Adrenal gland (tissue), 12 donors: ENCODE measurements around the gene DNAJC11. TPM values are rescaled to one million over a fixed set of nuclear protein-coding genes. Genes with fewer than 3 reads are reported as not detected.
A peak's percentile ranks its signal among the peaks of the same experiment; 100 is the strongest.

Experiments
- DNase-seq, 7 donors: peaks; one replicate each; pipeline ENCODE4 v3.0.0-alpha.2; 2019 to 2020
- H3K27ac ChIP-seq, 5 donors: fragments of 200-600 bp; sonication (generic) in 4 of 5; 1 replicate in 3 of 5; 2 replicates in 2 of 5; pipeline versions ENCODE4 v1.5.1 to v1.8.0; 2016 to 2020; ENCODE audit warnings: mild to moderate bottlenecking in 1 of 5
- H3K27me3 ChIP-seq: fragments of 200-600 bp; 2 replicates; pipeline ENCODE4 v1.8.0; 2021
- H3K36me3 ChIP-seq, 2 donors: fragments of 200-600 bp; replicated peaks in 1 of 2; 1 replicate in 1 of 2; 2 replicates in 1 of 2; pipeline versions ENCODE4 v1.5.1 to v1.8.0; 2018 to 2022
- H3K4me1 ChIP-seq, 2 donors: fragments of 200-600 bp; replicated peaks in 1 of 2; 1 replicate in 1 of 2; 2 replicates in 1 of 2; pipeline versions ENCODE4 v1.5.1 to v1.8.0; 2018 to 2021
- H3K4me3 ChIP-seq, 4 donors: fragments of 200-600 bp; sonication (generic) in 3 of 4; one replicate each; pipeline ENCODE4 v1.5.1; 2016 to 2018
- H3K9me3 ChIP-seq, 3 donors: fragments of 200-600 bp; sonication (generic) in 1 of 3; replicated peaks in 1 of 3; 1 replicate in 2 of 3; 2 replicates in 1 of 3; pipeline versions ENCODE4 v1.5.1 to v1.8.0; 2016 to 2021
- POLR2A ChIP-seq, 2 donors: fragments of 450-650 bp; IDR thresholded peaks; one replicate each; pipeline ENCODE4 v1.6.1; 2017; ENCODE audit warnings: antibody characterized with exemption in 2 of 2, mild to moderate bottlenecking in 2 of 2, moderate library complexity in 1 of 2
- WGBS, 4 donors: extraction: QIAGEN DNeasy Blood & Tissue Kit in 2 of 4; methylation state at CpG; one replicate each; pipeline versions ENCODE4 v1.1.5 to v1.1.7; 2013 to 2017; 5-methylcytosine and 5-hydroxymethylcytosine counted together
- intact Hi-C, 2 donors: fragments of 100-400 bp; cut with DNase I; formaldehyde crosslinking; loops; one replicate each; pipeline versions ENCODE4 v1.14.1 to v1.15.0; 2022 to 2023
- polyA plus RNA-seq, 3 donors: library from polyadenylated mRNA; stranded (reverse); fragments of 200-250 nt in 2 of 3; fragments of 350-450 nt in 1 of 3; fragmentation: Illumina TruSeq in 1 of 3; extraction: RNeasy Lipid Tissue Mini Kit (QIAGEN cat#74804) in 1 of 3; gene quantifications; one replicate each; pipeline ENCODE4 v1.2.3, GENCODE V29; 2013 to 2014
- total RNA-seq, 9 donors: library from RNA; depleted of rRNA in 4 of 9; stranded (reverse); fragments of >200 nt in 4 of 9; fragments of 120-200 nt in 1 of 9; fragmentation: NEBNext Ultra II Directional in 1 of 9; extraction: Animal tissue kit (Norgen Biotek cat#: 25700) in 1 of 9; gene quantifications; one replicate each; pipeline versions ENCODE4 v1.1.0 to v1.2.4, GENCODE V29; 2013 to 2023
- TF ChIP-seq, protein P1 (sequence below), 6 experiments: fragments of 450-650 bp in 4 of 6; fragments of 200-600 bp in 2 of 6; sonication (generic) in 1 of 6; IDR thresholded peaks; 1 replicate in 5 of 6; 2 replicates in 1 of 6; pipeline versions ENCODE4 v1.5.1 to v1.8.0; 2016 to 2021; ENCODE audit warnings: antibody characterized with exemption in 6 of 6, mild to moderate bottlenecking in 2 of 6, moderate library complexity in 1 of 6
- donor health status: healthy with polysubstance abuse.
- donor health status: Bipolar disorder and iron deficiency.
- donor health status: DM: yes; HTN: yes; CAD: no.
- donor health status: DM: no; HTN: no; CAD: no.
- donor health status: DM: no; HTN: no; CAD: no.
- donor health status: DM: yes; HTN: yes; CAD: no.

DNAJC11 gene
- total and polyA plus RNA-seq, 12 donors = 29.2 to 125 (median 61.9) TPM

DNA sequence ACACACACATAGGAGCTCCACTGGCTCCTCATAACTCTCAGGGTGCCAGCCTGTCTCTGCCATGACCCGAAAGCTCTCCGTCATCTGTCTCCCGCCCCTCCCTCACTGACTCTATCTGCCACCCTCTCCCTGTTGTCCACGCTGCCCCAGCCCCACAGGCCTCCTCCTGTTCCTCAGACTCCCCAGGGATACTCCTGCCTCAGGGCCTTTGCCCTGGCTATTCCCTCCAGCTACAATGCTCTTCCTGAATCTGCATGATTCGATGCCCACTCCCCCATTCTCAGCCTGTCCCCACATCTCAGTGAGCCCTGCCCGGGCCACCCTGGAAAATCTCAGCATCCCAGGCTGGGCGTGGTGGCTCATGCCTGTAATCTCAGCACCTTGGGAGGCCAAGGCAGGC is 24.6 kb upstream of the DNAJC11 start:
- no peaks in the 10 kb centered on the region for H3K36me3 ChIP-seq
- H3K27me3 ChIP-seq = no peaks in the 10 kb centered on the region
- TF ChIP-seq, protein P1, sequence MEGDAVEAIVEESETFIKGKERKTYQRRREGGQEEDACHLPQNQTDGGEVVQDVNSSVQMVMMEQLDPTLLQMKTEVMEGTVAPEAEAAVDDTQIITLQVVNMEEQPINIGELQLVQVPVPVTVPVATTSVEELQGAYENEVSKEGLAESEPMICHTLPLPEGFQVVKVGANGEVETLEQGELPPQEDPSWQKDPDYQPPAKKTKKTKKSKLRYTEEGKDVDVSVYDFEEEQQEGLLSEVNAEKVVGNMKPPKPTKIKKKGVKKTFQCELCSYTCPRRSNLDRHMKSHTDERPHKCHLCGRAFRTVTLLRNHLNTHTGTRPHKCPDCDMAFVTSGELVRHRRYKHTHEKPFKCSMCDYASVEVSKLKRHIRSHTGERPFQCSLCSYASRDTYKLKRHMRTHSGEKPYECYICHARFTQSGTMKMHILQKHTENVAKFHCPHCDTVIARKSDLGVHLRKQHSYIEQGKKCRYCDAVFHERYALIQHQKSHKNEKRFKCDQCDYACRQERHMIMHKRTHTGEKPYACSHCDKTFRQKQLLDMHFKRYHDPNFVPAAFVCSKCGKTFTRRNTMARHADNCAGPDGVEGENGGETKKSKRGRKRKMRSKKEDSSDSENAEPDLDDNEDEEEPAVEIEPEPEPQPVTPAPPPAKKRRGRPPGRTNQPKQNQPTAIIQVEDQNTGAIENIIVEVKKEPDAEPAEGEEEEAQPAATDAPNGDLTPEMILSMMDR (IDR thresholded peaks at IDR 0.05) = no peak
- no peak for TF ChIP-seq POLR2A (IDR thresholded peaks at IDR 0.05)
- H3K4me1 ChIP-seq = peaks cover 0 to 7% of the 10 kb centered on the region in 2 donors
- H3K9me3 ChIP-seq = no peaks in the 10 kb centered on the region
- no peak overlapping the region for H3K4me3 ChIP-seq
- no peak for DNase-seq
- WGBS, 4 donors = 94 to 97% (median 94%) methylated on average over 7 of the region's 7 CpGs
- no peak overlapping the region for H3K27ac ChIP-seq
- intact Hi-C loops = loop anchor here (5.0 to 10.0 kb wide), 4 partner anchors 56 to 919 kb away; no protein-coding TSS in a partner anchor

DNA sequence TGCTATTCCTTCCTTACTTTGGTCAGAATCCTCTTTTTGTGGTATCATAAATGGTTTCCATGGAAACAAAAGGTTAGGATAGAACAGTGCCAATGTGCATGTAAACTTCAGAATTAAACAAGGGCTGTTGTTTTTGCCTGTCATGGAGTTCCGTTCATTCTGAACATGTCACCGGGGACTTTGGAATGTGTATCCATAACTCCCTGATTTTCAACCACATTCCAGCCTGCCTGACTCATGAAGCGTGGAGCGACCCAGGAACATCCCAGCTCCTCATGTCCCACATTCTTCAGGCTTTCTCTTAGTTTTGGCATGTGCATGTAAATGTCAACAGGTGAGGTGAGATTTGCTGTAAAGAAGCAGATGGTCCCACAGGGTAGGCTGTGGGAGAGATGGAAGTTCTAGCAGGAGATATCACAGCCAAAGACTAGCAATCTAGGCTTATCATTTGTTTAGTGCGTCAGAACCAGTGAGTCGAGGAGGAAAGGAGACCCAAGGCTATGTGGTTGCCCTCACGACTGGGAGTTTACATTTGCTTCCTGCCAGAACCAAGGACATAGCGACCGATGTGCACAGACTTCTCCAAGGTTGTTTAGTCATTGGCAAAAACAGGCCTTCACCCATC is 23.0 kb upstream of the DNAJC11 start:
- Histone ChIP-seq H3K4me1 (peaks cover 0 to 7% of the 10 kb centered on the region in 2 donors), H3K27ac (peak overlapping the region in 3 of 5 donors; percentile 3 to 82 (median 45)), H3K36me3 (no peaks in the 10 kb centered on the region), H3K4me3 (no peak overlapping the region), H3K27me3 (no peaks in the 10 kb centered on the region), H3K9me3 (no peaks in the 10 kb centered on the region)
- intact Hi-C loops = loop anchor here (5.0 to 10.0 kb wide), 5 partner anchors 58 to 920 kb away; no protein-coding TSS in a partner anchor
- peak; percentile 61 to 87 (median 76) for DNase-seq
- 36 to 56% (median 43%) methylated on average over 4 to 9 of the region's 9 CpGs for WGBS, 4 donors
- no peak for TF ChIP-seq POLR2A (IDR thresholded peaks at IDR 0.05)
- TF ChIP-seq, protein P1 (IDR thresholded peaks at IDR 0.05) = peak in 1 of 6 experiments; percentile 8

DNA sequence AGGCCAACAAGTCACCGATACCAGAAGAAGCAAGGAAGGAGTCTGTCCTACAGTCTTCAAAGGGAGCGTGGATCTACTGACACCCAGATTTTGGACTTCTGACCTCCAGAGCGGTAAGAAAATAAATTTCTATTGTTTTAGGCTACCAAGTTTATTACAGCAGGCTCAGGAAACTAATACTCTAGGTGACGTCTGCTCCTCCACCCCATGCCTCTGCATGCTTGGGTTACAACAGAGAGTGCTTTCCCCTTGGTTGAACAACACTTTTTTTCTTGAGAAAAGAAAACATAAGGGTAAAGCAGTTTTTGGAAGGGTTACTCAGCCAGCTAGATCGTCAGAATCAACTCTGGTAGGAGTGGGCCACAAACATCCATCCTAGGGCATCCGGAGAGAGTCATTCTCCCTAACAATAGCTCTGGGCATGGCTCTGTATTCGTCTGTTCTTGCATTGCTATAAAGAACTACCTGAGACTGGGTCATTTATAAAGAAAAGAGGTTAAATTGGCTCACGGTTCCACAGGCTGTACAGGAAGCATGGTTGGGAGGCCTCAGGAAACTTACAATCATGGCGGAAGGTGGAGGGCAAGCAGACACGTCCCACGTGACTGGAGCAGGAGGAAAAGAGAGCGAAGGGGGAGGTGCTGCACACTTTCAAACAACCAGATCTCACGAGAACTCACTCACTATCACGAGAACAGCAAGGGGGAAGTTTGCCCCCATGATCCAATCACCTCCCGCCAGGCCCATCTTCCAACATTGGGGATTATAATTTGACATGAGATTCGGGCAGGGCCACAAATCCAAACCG is 22.2 kb upstream of the DNAJC11 start:
- no peak for TF ChIP-seq POLR2A (IDR thresholded peaks at IDR 0.05)
- TF ChIP-seq, protein P1 (IDR thresholded peaks at IDR 0.05) = no peak
- H3K9me3 ChIP-seq = no peaks in the 10 kb centered on the region
- intact Hi-C loops = loop anchor here (5.0 to 10.0 kb wide), 4 partner anchors 161 to 921 kb away; no protein-coding TSS in a partner anchor
- no peaks in the 10 kb centered on the region for H3K27me3 ChIP-seq
- no peaks in the 10 kb centered on the region for H3K36me3 ChIP-seq
- 75 to 85% (median 78%) methylated on average over 17 of the region's 17 CpGs for WGBS, 4 donors
- peaks cover 0 to 7% of the 10 kb centered on the region in 2 donors for H3K4me1 ChIP-seq
- DNase-seq = no peak
- peak overlapping the region in 2 of 5 donors; percentile 45 to 82 for H3K27ac ChIP-seq
- H3K4me3 ChIP-seq = no peak overlapping the region

DNA sequence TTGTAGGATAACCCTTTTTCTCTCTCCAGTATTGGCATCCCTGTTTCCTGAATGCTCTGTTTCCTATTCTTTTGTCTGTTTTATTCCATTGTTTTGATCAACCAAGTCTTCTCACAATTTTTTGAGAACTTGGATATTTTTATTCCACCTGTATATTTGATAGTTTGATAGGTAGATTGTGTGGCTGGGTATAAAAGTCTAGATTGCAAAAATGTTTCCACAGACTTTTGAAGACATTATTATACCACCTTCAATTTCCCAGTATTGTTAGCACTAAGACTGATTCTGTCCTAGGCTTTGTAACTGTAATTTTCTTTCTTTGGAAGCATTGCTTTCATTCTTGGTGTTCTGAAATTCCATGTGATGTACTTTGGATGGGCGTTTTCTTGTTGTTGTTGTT is 9.6 kb upstream of the DNAJC11 start:
- intact Hi-C loops = no loop called here
- 59 to 93% (median 74%) methylated on average over 1 of the region's 1 CpG for WGBS, 4 donors
- H3K4me1 ChIP-seq = no peaks in the 10 kb centered on the region
- no peak overlapping the region for H3K4me3 ChIP-seq
- H3K27me3 ChIP-seq = no peaks in the 10 kb centered on the region
- no peaks in the 10 kb centered on the region for H3K9me3 ChIP-seq
- H3K27ac ChIP-seq = no peak overlapping the region
- TF ChIP-seq, protein P1 (IDR thresholded peaks at IDR 0.05) = no peak
- TF ChIP-seq POLR2A (IDR thresholded peaks at IDR 0.05) = no peak
- no peak for DNase-seq
- no peaks in the 10 kb centered on the region for H3K36me3 ChIP-seq
